Stimulated activated CD4-positive, alpha-beta T cell treated with anti-CD3 and anti-CD28 coated beads, Interleukin-12 subunit alpha, Interleukin-12 subunit beta, amount 100 ng/mL, for 48 hours (primary cell): Measurements from ENCODE around the gene TBC1D3E.
"Not testable (repeated sequence)": the region's sequence is repeated elsewhere in the genome, so short reads cannot be mapped to it uniquely, and the experiment has no call there.

Source experiments
- DNase-seq, 3 donors: peaks; one replicate each; pipeline ENCODE4 v3.0.0-alpha.2; 2020; ENCODE audit warnings: low read depth in 2 of 3, low spot score in 1 of 3

TBC1D3E gene

GRCh38 chr17:38127651-38128050, at the start of gene TBC1D3E:
TSS of gene TBC1D3E (plus strand) at chr17:38127951. CDS start at chr17:38129496, 1,545 bp downstream.
- DNase-seq: not testable (repeated sequence)

- DNase-seq: not testable (repeated sequence)
Observed at GRCh38 chr17:38087344-38087743, 40.4 kb upstream of the TBC1D3E start.

- DNase-seq: not testable (repeated sequence)
Observed at GRCh38 chr17:38088120-38088519, 39.6 kb upstream of the TBC1D3E start.

- DNase-seq: not testable (repeated sequence)
Observed at GRCh38 chr17:38094059-38094694, 33.6 kb upstream of the TBC1D3E start.

- DNase-seq: not testable (repeated sequence)
Observed at GRCh38 chr17:38099262-38099661, 28.5 kb upstream of the TBC1D3E start.

- DNase-seq: not testable (repeated sequence)
Observed at GRCh38 chr17:38119829-38120228, 7.9 kb upstream of the TBC1D3E start.

GRCh38 chr17:38134860-38135259, 7.1 kb downstream of the TBC1D3E start:
- not testable (repeated sequence) for DNase-seq
